HEK293T (cell line): ENCODE measurements around the gene RNF10.
"Not testable (repeated sequence)": the region's sequence is repeated elsewhere in the genome, so short reads cannot be mapped to it uniquely, and the experiment has no call there.

ENCODE experiments used
- CTCF ChIA-PET: fragments of 350-600 bp; formaldehyde crosslinking; extraction: SDS; loops from one replicate; lab custom pipeline; 2021; ENCODE audit warnings: antibody characterized with exemption, inconsistent platforms; lab: Yijun Ruan, JAX
- POLR2A ChIA-PET: fragments of 350-600 bp; formaldehyde crosslinking; extraction: SDS; loops from one replicate; lab custom pipeline; 2020; ENCODE audit warnings: antibody characterized with exemption, inconsistent platforms; lab: Yijun Ruan, JAX
- DNase-seq: peaks from one replicate; pipeline ENCODE4 v3.0.0; 2012; ENCODE audit warnings: mixed read lengths; ENCODE audit errors: extremely low spot score
- ARNT ChIP-seq: fragments of 450-650 bp; IDR thresholded peaks from 2 replicates; pipeline ENCODE4 v1.6.1; 2017; ENCODE audit warnings: mild to moderate bottlenecking
- BHLHE40 ChIP-seq: fragments of 450-650 bp; IDR thresholded peaks from 2 replicates; pipeline ENCODE4 v1.6.1; 2016; ENCODE audit warnings: mild to moderate bottlenecking, moderate library complexity, borderline replicate concordance
- CTBP1 ChIP-seq: fragments of 450-650 bp; IDR thresholded peaks from 2 replicates; pipeline ENCODE4 v1.6.1; 2016; ENCODE audit warnings: borderline replicate concordance
- ELF4 ChIP-seq: fragments of 450-650 bp; IDR thresholded peaks from 2 replicates; pipeline ENCODE4 v1.6.1; 2017; ENCODE audit warnings: antibody characterized with exemption
- FOXA1 ChIP-seq: fragments of 450-650 bp; IDR thresholded peaks from 2 replicates; pipeline ENCODE4 v1.6.1; 2016; ENCODE audit warnings: mild to moderate bottlenecking
- FOXK2 ChIP-seq: fragments of 450-650 bp; IDR thresholded peaks from 2 replicates; pipeline ENCODE4 v1.6.1; 2016; ENCODE audit warnings: mild to moderate bottlenecking
- FOXM1 ChIP-seq: fragments of 450-650 bp; IDR thresholded peaks from 2 replicates; pipeline ENCODE4 v1.6.1; 2017; ENCODE audit warnings: mild to moderate bottlenecking, borderline replicate concordance
- HDGF ChIP-seq: fragments of 450-650 bp; IDR thresholded peaks from 2 replicates; pipeline ENCODE4 v1.6.1; 2017; ENCODE audit warnings: antibody characterized with exemption, borderline replicate concordance
- L3MBTL2 ChIP-seq: fragments of 450-650 bp; conservative IDR thresholded peaks from 2 replicates; pipeline ENCODE4 v1.6.1; 2016; ENCODE audit warnings: mild to moderate bottlenecking
- LEF1 ChIP-seq: fragments of 450-650 bp; IDR thresholded peaks from 2 replicates; pipeline ENCODE4 v1.6.1; 2017; ENCODE audit warnings: mild to moderate bottlenecking, borderline replicate concordance
- NFRKB ChIP-seq: fragments of 450-650 bp; IDR thresholded peaks from 2 replicates; pipeline ENCODE4 v1.6.1; 2016; ENCODE audit warnings: mild to moderate bottlenecking, moderate library complexity
- PKNOX1 ChIP-seq: fragments of 450-650 bp; IDR thresholded peaks from 2 replicates; pipeline ENCODE4 v1.6.1; 2016
- SP1 ChIP-seq: fragments of 450-650 bp; IDR thresholded peaks from 2 replicates; pipeline ENCODE4 v1.6.1; 2017
- SUZ12 ChIP-seq: fragments of 450-650 bp; IDR thresholded peaks from 2 replicates; pipeline ENCODE4 v1.6.1; 2016; ENCODE audit warnings: mild to moderate bottlenecking
- TARDBP ChIP-seq: fragments of 450-650 bp; IDR thresholded peaks from 2 replicates; pipeline ENCODE4 v1.6.1; 2016
- ZNF384 ChIP-seq: fragments of 450-650 bp; IDR thresholded peaks from 2 replicates; pipeline ENCODE4 v1.6.1; 2016

The RNF10 gene

GRCh38 chr12:120534203-120534702 is at the start of gene RNF10:
Gene RNF10 (plus strand): TSS chr12:120534356. CDS start chr12:120534812, 456 bp downstream.
- ChIA-PET POLR2A (interaction anchor here (0.8 to 1.3 kb wide), 3 partner anchors 9 to 243 kb away, joined by 3 to 4 read pairs (median 3); partner anchors contain the start of gene RNU4-2), CTCF (interaction anchor here (1.2 kb wide), 1 partner anchor 47 kb away, joined by 3 read pairs; the partner anchor contains the start of gene POP5)
- DNase-seq = peak; percentile 85
- TF ChIP-seq ELF4 (peak; percentile 83), PKNOX1 (no peak)

GRCh38 chr12:120485961-120486881 is 47.9 kb upstream of the RNF10 start:
- no peak for TF ChIP-seq CTBP1
- TF ChIP-seq LEF1 = no peak
- CTCF ChIA-PET = no interaction called here
- no peak for DNase-seq
- POLR2A ChIA-PET = interaction anchor here (0.8 kb wide), 1 partner anchor 194 kb away, joined by 4 read pairs; the partner anchor contains the start of gene RNU4-2

- POLR2A ChIA-PET = interaction anchor here (0.6 kb wide), 1 partner anchor 8 kb away, joined by 3 read pairs; the partner anchor contains the start of gene DYNLL1
- CTCF ChIA-PET = not testable (repeated sequence)
These were observed 46.6 kb upstream of the RNF10 start for GRCh38 chr12:120487552-120487951.

GRCh38 chr12:120488057-120488640 is 46.0 kb upstream of the RNF10 start:
- no peak for DNase-seq
- ChIA-PET POLR2A (interaction anchor here (1.1 kb wide), 1 partner anchor 13 kb away, joined by 5 read pairs; no protein-coding TSS in a partner anchor), CTCF (no interaction called here)
- TF ChIP-seq FOXK2 (no peak), ELF4 (no peak), L3MBTL2 (no peak), SP1 (no peak), FOXM1 (no peak), ZNF384 (no peak), BHLHE40 (no peak), ARNT (no peak), FOXA1 (no peak), TARDBP (no peak), SUZ12 (no peak), LEF1 (no peak), PKNOX1 (no peak), CTBP1 (no peak), HDGF (no peak), NFRKB (no peak)

More at GRCh38 chr12:120487552-120487951, 46.6 kb upstream of the RNF10 start:
- not testable (repeated sequence) for DNase-seq

GRCh38 chr12:120489018-120489417 is 45.1 kb upstream of the RNF10 start:
- ChIA-PET CTCF (interaction anchor here (2.1 kb wide), 1 partner anchor 19 kb away, joined by 6 read pairs; the partner anchor contains the start of gene SRSF9), POLR2A (interaction anchor here (0.8 to 1.6 kb wide), 3 partner anchors 10 to 19 kb away, joined by 3 to 5 read pairs (median 4); partner anchors contain the start of gene SRSF9)
- DNase-seq = no peak
- TF ChIP-seq CTBP1 (no peak), FOXA1 (no peak), PKNOX1 (no peak), L3MBTL2 (no peak), ZNF384 (no peak), ARNT (no peak), SUZ12 (no peak), LEF1 (no peak), HDGF (no peak), FOXM1 (no peak), TARDBP (no peak), ELF4 (no peak), SP1 (no peak), NFRKB (no peak)

- no peak for DNase-seq
- no peak for TF ChIP-seq HDGF
- TF ChIP-seq BHLHE40 = no peak
- no peak for TF ChIP-seq CTBP1
- ChIA-PET POLR2A (interaction anchor here (0.6 to 1.2 kb wide), 2 partner anchors 10 to 33 kb away, joined by 3 read pairs; no protein-coding TSS in a partner anchor), CTCF (interaction anchor here (1.2 to 2.1 kb wide), 2 partner anchors 15 to 20 kb away, joined by 4 to 6 read pairs; partner anchors contain the start of gene SRSF9)
These were observed 43.8 kb upstream of the RNF10 start for GRCh38 chr12:120490325-120490724.
